Muscle of leg (tissue), 16 donors: ENCODE measurements around the gene TBC1D7. TPM values are rescaled to one million over a fixed set of nuclear protein-coding genes. Genes with fewer than 3 reads are reported as not detected.

Source experiments
- DNase-seq: peaks from one replicate; pipeline ENCODE4 v3.0.0; 2013
- H3K27ac ChIP-seq: one replicate; pipeline ENCODE4 v1.5.1; 2013; ENCODE audit warnings: mild to moderate bottlenecking, low read length, control low read depth
- H3K27me3 ChIP-seq: one replicate; pipeline ENCODE4 v1.6.1; 2013; ENCODE audit warnings: low read length; ENCODE audit not compliant: control insufficient read depth, insufficient read depth
- H3K36me3 ChIP-seq: one replicate; pipeline ENCODE4 v1.6.1; 2013; ENCODE audit warnings: low read length; ENCODE audit not compliant: control insufficient read depth, insufficient read depth
- H3K4me1 ChIP-seq: one replicate; pipeline ENCODE4 v1.6.1; 2013; ENCODE audit warnings: low read length; ENCODE audit not compliant: control insufficient read depth, insufficient read depth
- H3K4me3 ChIP-seq: one replicate; pipeline ENCODE4 v1.5.1; 2013; ENCODE audit warnings: low read length, control low read depth
- H3K9me3 ChIP-seq: replicated peaks from 2 replicates; pipeline ENCODE4 v1.6.1; 2013; ENCODE audit warnings: low read depth, low read length; ENCODE audit not compliant: control insufficient read depth
- whole genome bisulfite sequencing: methylation state at CpG from one replicate; pipeline ENCODE4 v1.1.5; 2013; ENCODE audit warnings: missing lambda C conversion rate; ENCODE audit not compliant: insufficient coverage; 5-methylcytosine and 5-hydroxymethylcytosine counted together
- long read RNA-seq, 11 donors: transcript quantifications; one replicate each; lab custom pipeline, GENCODE V29; 2026
- polyA plus RNA-seq, 8 donors: library from polyadenylated mRNA; unstranded; fragments of 120-200 nt; gene quantifications; one replicate each; pipeline versions ENCODE4 v1.2.1 to v1.2.3, GENCODE V29; 2013; ENCODE audit warnings: inconsistent platforms in 1 of 8, low replicate concordance in 1 of 8; ENCODE audit not compliant: insufficient read length in 8 of 8, insufficient read depth in 1 of 8
- total RNA-seq: library from RNA; stranded (reverse); fragments of 120-200 nt; gene quantifications from one replicate; pipeline ENCODE4 v1.2.4, GENCODE V29; 2013

The TBC1D7 gene
- total RNA-seq (15.6 TPM), polyA plus RNA-seq (10 to 100 TPM; 15.7 to 24.9 (median 20.1) TPM)
- long read RNA-seq, donor 1, partial matches to known transcripts: 0 of 2 reads
- long read RNA-seq, donor 1, other reads (novel, unspliced or antisense): 0 of 2 reads
- long read RNA-seq, donor 2: 0 reads
- long read RNA-seq, donor 3, partial matches to known transcripts: 0 of 5 reads
- long read RNA-seq, donor 3, other reads (novel, unspliced or antisense): 0 of 5 reads
- long read RNA-seq, donor 4, partial matches to known transcripts: 0 of 3 reads
- long read RNA-seq, donor 4, other reads (novel, unspliced or antisense): 0 of 3 reads
- long read RNA-seq, donor 5, partial matches to known transcripts: 0 of 9 reads
- long read RNA-seq, donor 5, other reads (novel, unspliced or antisense): 0 of 9 reads
- long read RNA-seq, donor 6, transcript TBC1D7-202 (8 exons, 1,116 nt): major isoform, 6 of 7 reads
- long read RNA-seq, donor 6, partial matches to known transcripts: 0 of 7 reads
- long read RNA-seq, donor 6, other reads (novel, unspliced or antisense): 0 of 7 reads
- long read RNA-seq, donor 7, partial matches to known transcripts: 0 of 6 reads
- long read RNA-seq, donor 7, other reads (novel, unspliced or antisense): 0 of 6 reads
- long read RNA-seq, donor 8, partial matches to known transcripts: 0 of 4 reads
- long read RNA-seq, donor 8, other reads (novel, unspliced or antisense): 0 of 4 reads
- long read RNA-seq, donor 9, partial matches to known transcripts: 0 of 5 reads
- long read RNA-seq, donor 9, other reads (novel, unspliced or antisense): 0 of 5 reads
- long read RNA-seq, donor 10, partial matches to known transcripts: 0 of 7 reads
- long read RNA-seq, donor 10, other reads (novel, unspliced or antisense): 0 of 7 reads
- long read RNA-seq, donor 11, transcript TBC1D7-202 (8 exons, 1,116 nt): major isoform, 5 of 8 reads
- long read RNA-seq, donor 11, partial matches to known transcripts: 0 of 8 reads
- long read RNA-seq, donor 11, other reads (novel, unspliced or antisense): 0 of 8 reads

GRCh38 chr6:13328076-13328874 is at the start of gene TBC1D7:
Gene TBC1D7 (minus strand): TSS chr6:13328537. CDS start chr6:13326898, 1,639 bp downstream.
- no peaks in the 10 kb centered on the region for H3K27me3 ChIP-seq
- DNase-seq: peak; percentile 96
- peaks cover 7% of the 10 kb centered on the region for H3K4me1 ChIP-seq
- no peaks in the 10 kb centered on the region for H3K9me3 ChIP-seq
- H3K27ac ChIP-seq: peak within 1 kb of the TSS; percentile 92
- peak within 1 kb of the TSS; percentile 84 for H3K4me3 ChIP-seq
- WGBS: under 1% methylated on average over 55 of the region's 63 CpGs
- peaks cover 15% of the 10 kb centered on the region for H3K36me3 ChIP-seq

DNA sequence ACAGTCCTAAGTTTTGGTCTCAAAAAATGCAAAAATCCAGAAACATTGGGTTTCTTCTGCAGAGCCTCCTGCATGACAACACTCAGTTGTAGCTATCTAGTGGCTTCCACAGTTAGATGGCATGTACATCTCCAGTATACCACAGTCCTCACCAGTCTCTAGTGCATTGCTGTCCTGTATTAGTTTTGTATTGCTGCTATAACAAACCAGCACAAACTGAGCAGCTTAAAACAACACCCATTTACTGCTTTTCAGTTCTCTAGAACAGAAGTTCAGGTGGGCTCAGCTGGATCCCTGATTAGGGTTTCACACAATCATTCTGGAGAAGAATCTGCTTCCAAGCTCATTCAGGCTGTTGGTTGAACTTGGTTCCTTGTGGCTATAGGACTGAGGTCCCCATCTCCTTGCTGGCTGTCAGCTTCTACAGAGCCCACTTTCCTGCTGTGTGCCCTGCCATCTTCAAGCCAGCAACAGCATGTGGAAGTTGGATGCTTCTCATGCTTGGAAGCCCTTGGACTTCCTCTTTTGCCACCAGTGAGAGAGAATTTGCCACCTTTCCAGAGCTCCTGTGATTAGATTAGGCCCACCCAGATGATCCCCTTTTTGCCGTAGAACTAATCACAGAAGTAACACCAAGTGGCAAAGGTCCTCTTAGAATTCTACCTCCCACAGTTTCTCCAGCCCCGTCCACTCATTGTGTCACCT is 48.9 kb upstream of the TBC1D7 start:
- WGBS: 100% methylated on average over 1 of the region's 2 CpGs
- no peak for DNase-seq
- Histone ChIP-seq H3K36me3 (no peaks in the 10 kb centered on the region), H3K4me3 (no peak overlapping the region), H3K27me3 (peaks cover 3% of the 10 kb centered on the region), H3K4me1 (peaks cover 7% of the 10 kb centered on the region), H3K27ac (no peak overlapping the region), H3K9me3 (no peaks in the 10 kb centered on the region)

DNA sequence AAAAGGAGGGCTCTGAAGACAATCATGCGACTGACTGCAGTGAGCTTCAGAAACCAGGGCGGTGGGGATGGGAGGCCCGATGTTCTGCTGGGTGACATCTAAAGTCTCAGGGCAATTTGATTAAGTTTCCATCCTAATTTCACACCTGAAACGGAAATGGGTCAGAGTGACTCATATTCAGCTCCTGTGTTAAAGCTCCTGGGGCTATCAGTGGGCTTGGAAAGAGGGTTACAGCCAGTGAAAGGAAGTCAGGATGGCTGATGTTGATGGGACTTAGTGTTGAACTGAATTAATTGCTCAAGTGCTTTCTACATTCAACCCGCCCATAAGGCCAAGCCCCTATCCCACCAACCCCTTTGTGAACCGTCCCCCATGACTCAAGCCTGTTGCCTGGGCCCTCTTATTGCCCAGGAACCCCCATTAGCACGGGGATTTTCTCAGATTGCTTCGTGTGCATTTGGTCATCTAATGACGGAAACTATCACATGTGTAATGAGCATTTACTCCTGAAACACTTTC is 47.1 kb upstream of the TBC1D7 start:
- Histone ChIP-seq H3K27ac (no peak overlapping the region), H3K4me1 (peaks cover 17% of the 10 kb centered on the region), H3K4me3 (no peak overlapping the region), H3K36me3 (no peaks in the 10 kb centered on the region), H3K27me3 (peaks cover 3% of the 10 kb centered on the region), H3K9me3 (no peaks in the 10 kb centered on the region)
- 87% methylated on average over 7 of the region's 9 CpGs for WGBS
- no peak for DNase-seq

- no peaks in the 10 kb centered on the region for H3K9me3 ChIP-seq
- H3K4me1 ChIP-seq: peaks cover 17% of the 10 kb centered on the region
- no peaks in the 10 kb centered on the region for H3K36me3 ChIP-seq
- H3K27ac ChIP-seq: no peak overlapping the region
- H3K27me3 ChIP-seq: peaks cover 3% of the 10 kb centered on the region
- WGBS: 100% methylated on average over 1 of the region's 1 CpG
- H3K4me3 ChIP-seq: no peak overlapping the region
- DNase-seq: no peak
Observed at GRCh38 chr6:13373919-13374318, 45.6 kb upstream of the TBC1D7 start.

GRCh38 chr6:13373488-13373886 is 45.1 kb upstream of the TBC1D7 start:
- H3K4me3 ChIP-seq: no peak overlapping the region
- H3K27me3 ChIP-seq: peaks cover 3% of the 10 kb centered on the region
- no peak for DNase-seq
- no peak overlapping the region for H3K27ac ChIP-seq
- H3K9me3 ChIP-seq: no peaks in the 10 kb centered on the region
- no peaks in the 10 kb centered on the region for H3K36me3 ChIP-seq
- no CpG with 5 or more reads among the region's 1 CpG for WGBS
- peaks cover 17% of the 10 kb centered on the region for H3K4me1 ChIP-seq

GRCh38 chr6:13372688-13373487 is 44.6 kb upstream of the TBC1D7 start:
- no peak for DNase-seq
- WGBS: 60% methylated on average over 5 of the region's 9 CpGs
- H3K27me3 ChIP-seq: peaks cover 3% of the 10 kb centered on the region
- H3K4me3 ChIP-seq: no peak overlapping the region
- no peaks in the 10 kb centered on the region for H3K9me3 ChIP-seq
- no peaks in the 10 kb centered on the region for H3K36me3 ChIP-seq
- no peak overlapping the region for H3K27ac ChIP-seq
- H3K4me1 ChIP-seq: peaks cover 17% of the 10 kb centered on the region

GRCh38 chr6:13372076-13372475 is 43.7 kb upstream of the TBC1D7 start:
- Histone ChIP-seq H3K27me3 (no peaks in the 10 kb centered on the region), H3K36me3 (no peaks in the 10 kb centered on the region), H3K4me3 (no peak overlapping the region), H3K27ac (no peak overlapping the region), H3K9me3 (no peaks in the 10 kb centered on the region), H3K4me1 (peaks cover 23% of the 10 kb centered on the region)
- 17% methylated on average over 2 of the region's 6 CpGs for WGBS
- peak; percentile 43 for DNase-seq

DNA sequence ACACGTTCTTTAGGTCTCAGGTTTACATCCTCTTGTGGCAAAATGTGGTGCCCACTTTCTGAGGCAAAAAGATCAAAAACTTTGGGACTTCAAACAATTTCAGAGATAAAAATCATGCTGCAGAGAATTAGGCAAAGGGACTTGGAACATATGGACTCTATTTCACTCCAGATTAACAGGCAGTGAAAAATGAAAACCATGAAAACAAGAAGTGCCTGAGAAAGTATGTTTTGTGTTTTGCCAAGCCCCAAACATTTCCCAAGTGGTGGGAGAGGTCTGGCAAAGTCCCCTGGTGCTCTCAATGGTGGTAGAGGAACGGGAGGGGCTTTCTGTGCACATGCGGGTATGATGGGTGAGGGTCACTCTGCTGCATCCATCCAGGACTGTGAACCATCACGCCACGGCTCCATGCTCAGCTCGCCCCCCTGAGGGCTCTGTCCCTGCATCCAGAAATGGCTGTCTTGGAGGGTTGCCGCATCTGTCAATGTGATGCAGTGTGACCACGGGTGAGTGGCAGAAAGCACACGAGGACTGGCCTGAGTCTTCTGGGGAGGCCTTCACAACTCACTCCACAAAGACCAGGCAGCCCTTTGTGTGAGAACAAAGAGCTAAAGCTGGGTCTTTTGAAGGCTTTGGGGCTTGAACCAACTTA is 43.2 kb upstream of the TBC1D7 start:
- Histone ChIP-seq H3K27me3 (no peaks in the 10 kb centered on the region), H3K27ac (no peak overlapping the region), H3K4me1 (peaks cover 23% of the 10 kb centered on the region), H3K36me3 (no peaks in the 10 kb centered on the region), H3K4me3 (no peak overlapping the region), H3K9me3 (no peaks in the 10 kb centered on the region)
- DNase-seq: no peak
- 81% methylated on average over 6 of the region's 9 CpGs for WGBS
